NCI-H1694 (cell line): Measurements from ENCODE around the gene EIF2S3.
A peak's percentile ranks its signal among the peaks of the same experiment; 100 is the strongest.
"Not testable (repeated sequence)": the region's sequence is repeated elsewhere in the genome, so short reads cannot be mapped to it uniquely, and the experiment has no call there.

ENCODE experiments used
- DNase-seq: peaks from one replicate; lab custom pipeline; 2025; lab: John Stamatoyannopoulos, UW

The EIF2S3 gene

DNA sequence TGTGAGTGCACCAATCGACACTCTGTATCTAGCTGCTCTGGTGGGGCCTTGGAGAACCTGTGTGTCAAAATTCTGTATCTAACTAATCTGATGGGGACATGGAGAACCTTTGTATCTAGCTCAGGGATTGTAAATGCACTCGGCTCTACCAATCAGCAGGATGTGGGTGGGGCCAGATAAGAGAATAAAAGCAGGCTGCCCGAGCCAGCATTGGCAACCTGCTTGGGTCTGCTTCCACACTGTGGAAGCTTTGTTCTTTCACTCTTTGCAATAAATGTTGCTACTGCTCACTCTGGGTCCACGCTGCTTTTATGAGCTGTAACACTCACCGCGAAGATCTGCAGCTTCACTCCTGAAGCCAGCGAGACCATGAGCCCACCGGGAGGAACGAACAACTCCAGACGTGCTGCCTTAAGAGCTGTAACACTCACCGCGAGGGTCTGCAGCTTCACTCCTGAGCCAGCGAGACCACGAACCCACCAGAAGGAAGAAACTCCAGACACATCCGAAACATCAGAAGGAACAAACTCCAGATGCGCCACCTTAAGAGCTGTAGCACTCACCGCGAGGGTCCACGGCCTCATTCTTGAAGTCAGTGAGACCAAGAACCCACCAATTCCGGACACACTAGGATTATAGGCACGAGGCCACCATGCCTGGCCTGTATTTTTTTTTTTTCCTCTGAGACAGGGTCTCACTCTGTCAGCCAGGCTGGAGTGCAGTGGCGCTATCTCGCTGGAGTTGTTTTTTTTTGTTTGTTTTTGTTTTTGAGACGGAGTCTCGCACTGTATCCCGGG lies 4.0 kb upstream of the EIF2S3 start:
- not testable (repeated sequence) for DNase-seq

DNA sequence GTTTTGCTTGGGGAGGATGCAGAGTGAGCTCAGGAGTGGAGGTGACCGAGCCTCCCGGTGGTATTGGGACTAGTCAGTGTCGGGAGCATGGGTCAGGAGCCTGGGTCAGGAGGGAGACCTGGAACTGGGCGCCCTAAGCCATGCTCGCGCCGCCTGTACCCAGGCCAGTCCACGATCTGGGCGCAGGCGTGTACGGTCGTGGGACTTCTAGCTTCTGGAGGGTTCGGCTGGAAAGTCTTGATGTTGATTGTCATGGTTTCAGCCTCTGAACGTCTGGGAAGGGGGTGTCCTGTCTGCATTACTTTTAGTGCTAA lies 244 bp downstream of the EIF2S3 start:
- no peak for DNase-seq

DNA sequence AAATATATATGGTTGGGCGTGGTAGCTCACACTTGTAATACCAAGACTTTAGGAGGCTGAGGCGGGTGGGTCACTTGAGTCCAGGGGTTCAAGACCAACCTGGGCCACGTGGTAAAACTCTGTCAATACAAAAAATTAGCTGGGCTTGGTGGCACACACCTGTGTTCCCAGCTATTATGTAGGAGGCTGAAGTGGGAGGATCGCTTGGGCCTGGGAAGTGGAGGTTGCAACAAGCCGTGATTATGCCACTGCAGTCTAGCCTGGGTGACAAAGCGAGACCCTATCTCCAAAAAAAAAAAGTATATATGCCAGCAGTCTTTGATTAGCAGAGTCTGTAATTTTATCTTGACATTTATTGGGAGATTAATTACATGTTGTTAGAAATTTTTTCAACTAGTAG lies 8.7 kb downstream of the EIF2S3 start:
- no peak for DNase-seq

- DNase-seq = no peak
Measured at GRCh38 chrX:24069877-24070276, 15.1 kb downstream of the EIF2S3 start.

DNA sequence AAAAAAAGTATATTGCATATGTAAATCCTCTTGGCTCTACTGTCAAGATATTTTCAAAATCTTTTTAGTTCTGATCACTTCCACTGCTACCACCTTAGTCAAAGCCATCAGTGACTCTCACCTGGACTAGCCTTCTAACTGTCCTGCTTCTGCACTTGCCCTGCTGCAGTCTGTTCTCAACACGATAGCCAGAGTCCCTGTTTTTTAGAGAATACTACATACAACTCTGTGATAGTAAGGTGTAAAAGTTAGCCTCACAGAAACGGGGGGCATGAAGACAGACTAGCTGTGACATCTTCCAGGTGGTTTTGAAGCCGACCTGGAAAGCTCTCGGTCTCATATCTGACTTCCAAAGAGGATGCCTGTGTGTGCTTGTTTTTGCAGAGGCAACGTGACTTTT lies 24.7 kb downstream of the EIF2S3 start:
- no peak for DNase-seq

DNA sequence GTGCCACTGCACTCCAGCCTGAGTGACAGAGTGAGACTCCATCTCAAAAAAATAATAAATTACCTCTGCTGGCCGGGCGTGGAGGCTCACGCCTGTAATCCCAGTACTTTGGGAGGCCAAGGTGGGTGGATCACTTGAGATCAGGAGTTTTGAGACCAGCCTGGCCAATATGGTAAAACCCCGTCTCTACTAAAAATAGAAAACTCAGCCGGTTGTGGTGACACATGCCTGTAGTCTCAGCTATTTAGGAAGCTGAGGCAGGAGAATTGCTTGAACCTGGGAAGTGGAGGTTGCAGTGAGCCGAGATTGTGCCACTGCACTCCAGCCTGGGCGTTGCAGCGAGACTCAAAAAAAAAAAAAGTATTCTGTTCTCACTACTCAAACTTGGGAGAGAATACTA lies 25.5 kb downstream of the EIF2S3 start:
- not testable (repeated sequence) for DNase-seq

DNA sequence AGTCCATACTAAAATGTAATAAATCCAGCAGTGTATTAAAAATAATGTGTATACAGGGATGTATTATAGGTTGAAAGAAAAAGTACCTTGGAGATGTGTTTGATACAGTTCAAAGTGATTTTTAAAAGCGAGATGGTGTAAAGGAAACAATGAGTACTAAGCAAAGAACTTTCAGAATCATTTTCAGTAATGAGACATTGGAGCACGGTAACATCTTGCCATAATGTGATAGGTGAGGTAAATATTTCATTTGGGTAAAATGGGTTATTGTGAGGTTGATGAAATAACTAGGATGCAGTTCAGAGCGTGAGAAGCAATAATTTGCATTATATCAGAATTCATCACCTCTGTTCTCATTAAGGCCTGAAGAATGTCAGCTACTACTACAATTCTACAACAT lies 25.9 kb downstream of the EIF2S3 start:
- DNase-seq = no peak

- peak; percentile 75 for DNase-seq
Measured at GRCh38 chrX:24081661-24082154, 27.0 kb downstream of the EIF2S3 start.

- DNase-seq = no peak
Measured at GRCh38 chrX:24082447-24082846, 27.7 kb downstream of the EIF2S3 start.

DNA sequence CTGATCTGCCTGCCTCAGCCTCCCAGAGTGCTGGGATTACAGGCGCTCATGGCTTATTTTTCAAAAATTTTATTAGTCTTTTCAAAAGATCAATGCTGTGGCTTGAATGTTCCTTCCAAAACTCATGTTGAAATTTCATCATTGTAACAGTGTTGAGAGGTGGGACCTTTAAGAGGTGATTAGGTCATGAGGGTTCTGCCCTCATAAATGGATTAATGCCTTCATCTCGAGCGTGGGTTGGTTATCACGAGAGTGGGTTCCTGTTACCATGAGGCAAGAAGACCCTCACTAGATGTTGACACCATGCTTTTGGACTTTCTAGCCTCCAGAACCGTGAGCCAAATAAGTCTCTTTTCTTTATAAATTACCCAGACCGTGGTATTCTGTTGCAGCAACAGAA lies 30.3 kb downstream of the EIF2S3 start:
- DNase-seq = no peak

GRCh38 chrX:24090300-24091200 lies 35.8 kb downstream of the EIF2S3 start:
- DNase-seq = no peak

GRCh38 chrX:24093746-24094145 lies 39.0 kb downstream of the EIF2S3 start:
- no peak for DNase-seq

GRCh38 chrX:24097741-24098260 lies 43.0 kb downstream of the EIF2S3 start:
- no peak for DNase-seq

GRCh38 chrX:24098932-24099331 lies 44.2 kb downstream of the EIF2S3 start:
- no peak for DNase-seq

DNA sequence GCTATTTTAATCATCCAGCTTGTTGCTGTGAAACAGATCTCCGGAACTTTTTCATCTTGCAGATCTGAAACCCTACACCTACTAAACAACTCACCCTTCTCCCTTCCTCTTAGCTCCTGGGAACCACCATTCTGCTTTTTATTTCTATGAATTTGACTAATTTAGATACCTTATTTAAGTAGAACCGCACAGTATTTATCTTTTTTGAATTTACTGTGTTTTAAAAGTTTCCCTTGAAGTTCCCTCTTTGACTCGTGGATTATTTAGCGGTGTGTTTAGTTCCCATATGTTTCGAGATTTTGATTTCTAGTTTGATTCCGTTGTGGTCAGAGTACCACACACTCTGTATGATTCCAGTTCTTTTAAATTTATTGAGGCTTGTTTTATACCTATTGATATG lies 44.6 kb downstream of the EIF2S3 start:
- DNase-seq = no peak

DNA sequence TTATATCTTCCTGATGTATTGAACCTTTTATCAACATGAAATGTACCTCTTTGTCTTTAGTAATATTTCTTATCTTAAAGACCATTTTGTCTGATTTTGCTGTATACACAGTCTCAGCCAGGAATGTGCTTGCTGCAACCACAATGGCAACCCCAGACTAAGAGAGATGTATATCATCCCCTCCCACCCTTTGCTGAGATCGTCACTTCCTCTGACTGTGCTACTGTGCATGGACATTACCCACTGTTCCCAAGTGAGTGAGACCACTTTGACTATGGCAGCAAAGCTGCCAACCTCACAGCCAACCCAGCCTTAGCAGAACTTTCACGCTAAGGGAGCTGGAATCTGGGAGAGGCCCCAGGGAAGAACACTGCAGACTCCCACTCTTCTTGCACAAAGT lies 46.0 kb downstream of the EIF2S3 start:
- DNase-seq = no peak

DNA sequence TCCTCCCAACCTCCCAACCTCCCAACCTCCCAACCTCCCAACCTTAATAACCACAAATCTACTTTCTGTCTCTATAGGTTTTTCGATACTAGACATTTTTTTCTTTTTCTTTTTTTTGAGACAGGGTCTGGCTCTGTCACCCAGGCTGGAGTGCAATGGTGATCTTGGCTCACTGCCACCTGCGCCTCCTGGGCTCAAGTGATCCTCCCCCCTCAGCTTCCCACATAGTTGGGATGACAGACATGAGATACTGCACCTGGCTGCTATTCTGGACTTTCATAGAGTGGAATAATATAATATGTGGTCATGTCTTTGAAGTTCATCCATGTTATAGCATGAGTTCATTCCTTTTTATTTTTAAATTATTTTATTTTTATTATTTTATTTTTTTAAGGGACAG lies 55.3 kb downstream of the EIF2S3 start:
- DNase-seq = no peak

DNA sequence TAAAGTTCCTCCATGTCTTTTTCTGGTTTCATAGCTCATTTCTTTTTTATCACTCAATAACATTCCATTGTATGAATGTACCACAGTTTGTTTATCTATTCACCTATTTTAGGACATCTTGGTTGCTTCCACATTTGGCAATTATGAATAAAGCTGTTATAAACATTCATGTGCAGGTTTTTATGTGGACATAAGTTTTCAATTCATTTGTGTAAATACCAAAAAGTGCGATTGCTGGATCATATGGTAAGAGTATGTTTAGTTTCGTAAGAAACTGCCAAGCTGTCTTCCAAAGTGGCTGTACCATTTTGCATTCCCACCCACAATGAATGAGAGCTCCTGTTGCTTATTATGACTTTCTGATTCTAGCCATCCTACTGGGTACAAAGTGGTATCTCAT lies 58.4 kb downstream of the EIF2S3 start:
- DNase-seq = no peak

- peak; percentile 83 for DNase-seq
Measured at GRCh38 chrX:24117258-24117657, 62.5 kb downstream of the EIF2S3 start.

- no peak for DNase-seq
Measured at GRCh38 chrX:24124244-24124799, 69.6 kb downstream of the EIF2S3 start.

GRCh38 chrX:24125028-24125612 lies 70.4 kb downstream of the EIF2S3 start:
- DNase-seq = no peak
